Keratinocyte (primary cell): ENCODE results near the gene ACAA1. TPM values are rescaled to one million over a fixed set of nuclear protein-coding genes. Genes with fewer than 3 reads are reported as not detected.

Experiments used
- DNase-seq: peaks from one replicate; pipeline ENCODE4 v3.0.0-alpha.2; 2011; ENCODE audit warnings: low read depth, missing footprints, low spot score
- FAIRE-seq: peaks from 2 replicates; lab custom pipeline; 2011; peaks lifted over from hg19 to GRCh38; lab: Jason Lieb, UNC
- H2AFZ ChIP-seq: 2 replicates; pipeline ENCODE4 v1.6.0; 2012; ENCODE audit warnings: low read length, control low read depth, inconsistent platforms; ENCODE audit not compliant: control insufficient read depth
- H3K27ac ChIP-seq: 2 replicates; pipeline ENCODE4 v1.5.1; 2011; ENCODE audit warnings: low read length; ENCODE audit not compliant: control insufficient read depth, insufficient read depth
- H3K27me3 ChIP-seq: 3 replicates; pipeline ENCODE4 v1.6.0; 2011; ENCODE audit warnings: low read length; ENCODE audit not compliant: control insufficient read depth, insufficient read depth; ENCODE audit errors: extremely low read depth
- H3K36me3 ChIP-seq, 2 experiments: 2 replicates in 1 of 2; 3 replicates in 1 of 2; pipeline ENCODE4 v1.5.1; 2011; ENCODE audit warnings: low read length in 2 of 2, mild to moderate bottlenecking in 1 of 2; ENCODE audit not compliant: control insufficient read depth in 2 of 2, insufficient read depth in 2 of 2; ENCODE audit errors: extremely low read depth in 1 of 2
- H3K4me1 ChIP-seq: 3 replicates; pipeline ENCODE4 v1.5.1; 2011; ENCODE audit warnings: low read length; ENCODE audit not compliant: control insufficient read depth, insufficient read depth; ENCODE audit errors: extremely low read depth
- H3K4me2 ChIP-seq: 3 replicates; pipeline ENCODE4 v1.6.0; 2011; ENCODE audit warnings: low read depth, low read length; ENCODE audit not compliant: control insufficient read depth, insufficient read depth; ENCODE audit errors: extremely low read depth
- H3K4me3 ChIP-seq, 3 experiments: fragments of 200-600 bp in 1 of 3; sonication (generic) in 1 of 3; 2 replicates in 2 of 3; 3 replicates in 1 of 3; pipeline ENCODE4 v1.5.1; 2011 to 2016; ENCODE audit warnings: low read length in 3 of 3, mild to moderate bottlenecking in 3 of 3, control low read depth in 2 of 3, inconsistent platforms in 1 of 3, low read depth in 1 of 3, mixed read lengths in 1 of 3, mixed run types in 1 of 3, moderate library complexity in 1 of 3; ENCODE audit not compliant: control insufficient read depth in 2 of 3, insufficient read depth in 2 of 3; ENCODE audit errors: extremely low read depth in 1 of 3
- H3K79me2 ChIP-seq: 2 replicates; pipeline ENCODE4 v1.6.0; 2012; ENCODE audit warnings: low read length; ENCODE audit not compliant: control insufficient read depth, insufficient read depth
- H3K9ac ChIP-seq: 3 replicates; pipeline ENCODE4 v1.6.0; 2011; ENCODE audit warnings: low read length; ENCODE audit not compliant: control insufficient read depth, insufficient read depth; ENCODE audit errors: extremely low read depth
- H3K9me1 ChIP-seq: 3 replicates; pipeline ENCODE4 v1.6.0; 2011; ENCODE audit warnings: low read length; ENCODE audit not compliant: control insufficient read depth, insufficient read depth; ENCODE audit errors: extremely low read depth
- H3K9me3 ChIP-seq: 2 replicates; pipeline ENCODE4 v1.5.1; 2012; ENCODE audit warnings: low read depth, low read length; ENCODE audit not compliant: control insufficient read depth
- H4K20me1 ChIP-seq: 3 replicates; pipeline ENCODE4 v1.6.0; 2011; ENCODE audit warnings: low read length; ENCODE audit not compliant: control insufficient read depth, insufficient read depth; ENCODE audit errors: extremely low read depth
- EZH2 ChIP-seq: IDR thresholded peaks from one replicate; pipeline ENCODE4 v1.6.1; 2012; ENCODE audit warnings: inconsistent platforms, mild to moderate bottlenecking, low read length, moderate library complexity
- dilution Hi-C: fragments of 300-500 bp; cut with MboI; formaldehyde crosslinking; loops from one replicate; pipeline ENCODE4 v1.7.0; 2020; ENCODE audit warnings: low sequenced_read_pairs; ENCODE audit not compliant: extremely low pct_ligation_motif_present
- polyA plus RNA-seq, 5 experiments: library from polyadenylated mRNA; depleted of rRNA in 3 of 5; stranded (reverse) in 3 of 5; stranded (forward) in 1 of 5; unstranded in 1 of 5; fragments of >200 nt; gene quantifications; 1 replicate in 1 of 5; 2 replicates in 3 of 5; 3 replicates in 1 of 5; pipeline versions ENCODE4 v1.2.1 to v1.2.3, GENCODE V29; 2011 to 2012; ENCODE audit warnings: missing spikeins in 2 of 5, low read depth in 1 of 5, low replicate concordance in 1 of 5
- TF ChIP-seq, protein P1 (sequence below), 3 experiments: IDR thresholded peaks in 1 of 3; conservative IDR thresholded peaks in 1 of 3; optimal IDR thresholded peaks in 1 of 3; 2 replicates in 2 of 3; 3 replicates in 1 of 3; pipeline versions ENCODE3 to v1.5.1; 2011; ENCODE audit warnings: low read length in 3 of 3, mild to moderate bottlenecking in 3 of 3, moderate library complexity in 2 of 3, control low read depth in 1 of 3, inconsistent platforms in 1 of 3; ENCODE audit not compliant: insufficient read depth in 2 of 3; ENCODE audit errors: extremely low read depth in 1 of 3

The ACAA1 gene
- polyA plus RNA-seq, 1 donor (not counting 4 experiments of a cell fraction or from before 2014, with no cell fraction given) = 85.3 TPM

DNA sequence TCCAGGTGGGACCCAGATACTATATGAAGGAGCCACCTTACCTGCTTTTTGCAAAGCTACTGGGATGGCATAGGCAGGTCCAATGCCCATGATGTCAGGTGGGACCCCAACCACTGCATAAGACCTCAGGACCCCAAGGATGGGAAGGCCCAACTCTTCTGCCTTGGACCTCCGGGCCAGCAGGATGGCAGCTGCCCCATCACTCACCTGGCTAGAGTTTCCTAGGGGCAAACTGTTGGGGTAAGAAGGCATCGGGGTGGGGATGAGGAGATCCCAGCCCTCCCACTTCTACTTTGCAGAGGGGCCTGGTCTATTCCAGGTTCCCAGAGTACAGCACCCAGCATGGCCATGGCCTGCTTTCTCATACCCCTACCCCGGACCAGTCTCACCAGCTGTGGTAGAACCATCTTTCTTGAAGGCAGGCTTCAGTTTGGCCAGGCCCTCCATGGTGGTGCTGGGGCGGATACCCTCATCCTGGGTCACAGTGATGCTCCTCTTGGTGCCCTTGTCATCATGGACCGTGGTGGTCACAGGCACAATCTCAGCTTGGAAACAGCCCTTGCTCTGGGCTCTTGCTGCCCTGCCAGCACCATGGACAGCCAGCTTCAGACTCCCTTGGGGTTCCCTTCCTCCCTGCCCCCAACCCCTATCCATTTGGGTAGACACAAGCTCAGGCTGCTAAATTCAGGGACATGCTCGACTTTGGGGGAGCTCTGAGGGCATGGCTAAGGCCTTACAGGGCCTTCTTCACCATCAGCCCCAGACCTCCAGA is 10.6 kb downstream of the ACAA1 start:
- H3K27me3 ChIP-seq = no peaks in the 10 kb centered on the region
- dilution Hi-C loops = no loop called here

DNA sequence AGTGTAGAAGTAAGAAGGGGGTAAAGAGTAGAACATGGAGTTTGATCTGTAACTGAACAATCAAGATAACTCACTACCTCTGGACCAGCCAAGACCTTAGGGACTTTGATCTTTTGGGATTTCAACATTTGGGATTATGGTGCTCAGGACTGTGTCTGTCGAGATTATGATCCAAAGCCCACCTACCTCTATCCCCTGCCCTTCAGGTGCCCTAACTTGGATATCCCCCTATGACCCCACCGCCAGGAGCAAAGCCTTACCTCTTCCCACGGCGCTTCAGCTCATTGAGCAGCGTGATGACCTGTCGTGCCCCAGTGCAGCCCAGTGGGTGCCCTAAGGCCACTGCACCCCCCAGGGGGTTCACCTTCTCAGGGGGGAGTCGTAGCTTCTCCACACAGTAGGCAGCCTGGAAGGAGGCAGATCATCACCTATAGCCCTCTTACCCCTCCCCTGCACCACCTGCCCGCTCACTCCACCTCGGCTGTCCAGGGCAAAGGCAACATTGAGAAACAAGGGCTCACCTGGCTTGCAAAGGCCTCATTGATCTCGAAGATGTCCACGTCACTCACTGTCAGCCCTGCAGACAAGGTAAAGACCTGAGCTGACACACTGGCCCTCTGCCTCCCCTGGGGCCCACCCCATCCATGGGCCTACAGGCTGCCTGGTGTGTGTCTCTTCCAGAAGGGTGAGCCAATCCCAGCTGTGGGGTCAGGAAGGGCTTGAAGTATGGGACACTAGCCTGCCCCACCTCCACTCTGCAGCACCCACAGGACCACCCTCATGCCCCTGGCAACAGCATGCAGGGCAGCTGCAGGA is 11.4 kb downstream of the ACAA1 start:
- Histone ChIP-seq H3K4me2 (no peak overlapping the region), H3K9me1 (no peaks in the 10 kb centered on the region), H3K36me3 (peaks cover 56 to 64% of the 10 kb centered on the region in 2 experiments), H3K27me3 (no peaks in the 10 kb centered on the region), H3K79me2 (no peaks in the 10 kb centered on the region), H2AFZ (no peak overlapping the region), H3K9me3 (no peaks in the 10 kb centered on the region), H3K9ac (no peak overlapping the region), H3K4me1 (no peaks in the 10 kb centered on the region), H3K27ac (no peak overlapping the region), H4K20me1 (no peaks in the 10 kb centered on the region), H3K4me3 (no peak overlapping the region)
- TF ChIP-seq, protein P1, sequence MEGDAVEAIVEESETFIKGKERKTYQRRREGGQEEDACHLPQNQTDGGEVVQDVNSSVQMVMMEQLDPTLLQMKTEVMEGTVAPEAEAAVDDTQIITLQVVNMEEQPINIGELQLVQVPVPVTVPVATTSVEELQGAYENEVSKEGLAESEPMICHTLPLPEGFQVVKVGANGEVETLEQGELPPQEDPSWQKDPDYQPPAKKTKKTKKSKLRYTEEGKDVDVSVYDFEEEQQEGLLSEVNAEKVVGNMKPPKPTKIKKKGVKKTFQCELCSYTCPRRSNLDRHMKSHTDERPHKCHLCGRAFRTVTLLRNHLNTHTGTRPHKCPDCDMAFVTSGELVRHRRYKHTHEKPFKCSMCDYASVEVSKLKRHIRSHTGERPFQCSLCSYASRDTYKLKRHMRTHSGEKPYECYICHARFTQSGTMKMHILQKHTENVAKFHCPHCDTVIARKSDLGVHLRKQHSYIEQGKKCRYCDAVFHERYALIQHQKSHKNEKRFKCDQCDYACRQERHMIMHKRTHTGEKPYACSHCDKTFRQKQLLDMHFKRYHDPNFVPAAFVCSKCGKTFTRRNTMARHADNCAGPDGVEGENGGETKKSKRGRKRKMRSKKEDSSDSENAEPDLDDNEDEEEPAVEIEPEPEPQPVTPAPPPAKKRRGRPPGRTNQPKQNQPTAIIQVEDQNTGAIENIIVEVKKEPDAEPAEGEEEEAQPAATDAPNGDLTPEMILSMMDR (optimal IDR thresholded peaks at IDR 0.05 in 1 of 3, IDR thresholded peaks at IDR 0.05 in 1 of 3, conservative IDR thresholded peaks at IDR 0.05 in 1 of 3; ENCODE audit: extremely low read depth in 1 of 3, insufficient read depth in 2 of 3, low read length in 3 of 3) = no peak
- TF ChIP-seq EZH2 = no peak
- DNase-seq = no peak
- dilution Hi-C loops = no loop called here
- FAIRE-seq = no peak

More for the DNA sequence above, 10.6 kb downstream of the ACAA1 start:
- Histone ChIP-seq H3K9me1 (no peaks in the 10 kb centered on the region), H3K36me3 (peaks cover 54 to 69% of the 10 kb centered on the region in 2 experiments), H3K9me3 (no peaks in the 10 kb centered on the region), H3K79me2 (no peaks in the 10 kb centered on the region), H3K4me1 (no peaks in the 10 kb centered on the region), H3K9ac (no peak overlapping the region), H2AFZ (no peak overlapping the region), H4K20me1 (no peaks in the 10 kb centered on the region), H3K27ac (no peak overlapping the region), H3K4me2 (no peak overlapping the region), H3K4me3 (no peak overlapping the region)
- DNase-seq (no peak), FAIRE-seq (no peak)
- TF ChIP-seq EZH2 = no peak
- TF ChIP-seq, protein P1 (optimal IDR thresholded peaks at IDR 0.05 in 1 of 3, IDR thresholded peaks at IDR 0.05 in 1 of 3, conservative IDR thresholded peaks at IDR 0.05 in 1 of 3; ENCODE audit: extremely low read depth in 1 of 3, insufficient read depth in 2 of 3, low read length in 3 of 3) = no peak
